Spleen (tissue), 11 donors: Measurements from ENCODE around the gene DUSP21. TPM values are rescaled to one million over a fixed set of nuclear protein-coding genes. Genes with fewer than 3 reads are reported as not detected.
"Not testable (repeated sequence)": the region's sequence is repeated elsewhere in the genome, so short reads cannot be mapped to it uniquely, and the experiment has no call there.

Experiments used
- DNase-seq: peaks from one replicate; pipeline ENCODE4 v3.0.0-alpha.2; 2020
- H3K27ac ChIP-seq, 8 donors: fragments of 200-600 bp; sonication (generic) in 7 of 8; 1 replicate in 4 of 8; 2 replicates in 4 of 8; pipeline versions ENCODE4 v1.5.0 to v1.8.0; 2016 to 2021; ENCODE audit warnings: inconsistent platforms in 4 of 8, mild to moderate bottlenecking in 4 of 8, moderate library complexity in 1 of 8
- H3K27me3 ChIP-seq, 7 donors: fragments of 200-600 bp; sonication (generic) in 6 of 7; replicated peaks in 1 of 7; 1 replicate in 4 of 7; 2 replicates in 3 of 7; pipeline versions ENCODE4 v1.5.0 to v1.8.0; 2016 to 2021; ENCODE audit warnings: inconsistent platforms in 3 of 7, mild to moderate bottlenecking in 1 of 7
- H3K36me3 ChIP-seq, 6 donors: fragments of 200-600 bp; sonication (generic) in 5 of 6; 1 replicate in 4 of 6; 2 replicates in 2 of 6; pipeline versions ENCODE4 v1.5.0 to v1.8.0; 2016 to 2021; ENCODE audit warnings: inconsistent platforms in 2 of 6
- H3K4me1 ChIP-seq, 6 donors: fragments of 200-600 bp; sonication (generic) in 5 of 6; 1 replicate in 3 of 6; 2 replicates in 3 of 6; pipeline versions ENCODE4 v1.5.0 to v1.8.0; 2016 to 2021; ENCODE audit warnings: inconsistent platforms in 3 of 6
- H3K4me3 ChIP-seq, 8 donors: fragments of 200-600 bp; sonication (generic) in 7 of 8; 1 replicate in 4 of 8; 2 replicates in 4 of 8; pipeline versions ENCODE4 v1.5.0 to v1.8.0; 2016 to 2021; ENCODE audit warnings: inconsistent platforms in 4 of 8, mild to moderate bottlenecking in 4 of 8, moderate library complexity in 2 of 8
- H3K9me3 ChIP-seq, 8 donors: fragments of 200-600 bp; sonication (generic) in 7 of 8; 1 replicate in 4 of 8; 2 replicates in 4 of 8; pipeline versions ENCODE4 v1.5.0 to v1.8.0; 2016 to 2021; ENCODE audit warnings: inconsistent platforms in 4 of 8
- CTCF ChIP-seq, 11 experiments: fragments of 200-600 bp in 7 of 11; fragments of 450-650 bp in 4 of 11; sonication (generic) in 4 of 11; IDR thresholded peaks in 8 of 11; conservative IDR thresholded peaks in 3 of 11; 1 replicate in 7 of 11; 2 replicates in 4 of 11; pipeline versions ENCODE4 v1.4.0 to v1.8.0; 2016 to 2021; ENCODE audit warnings: antibody characterized with exemption in 11 of 11, inconsistent platforms in 4 of 11, mild to moderate bottlenecking in 1 of 11
- POLR2A ChIP-seq, 3 donors: fragments of 450-650 bp; IDR thresholded peaks; one replicate each; pipeline ENCODE4 v1.5.1; 2017; ENCODE audit warnings: antibody characterized with exemption in 3 of 3, mild to moderate bottlenecking in 1 of 3
- POLR2AphosphoS5 ChIP-seq, 3 donors: sonication (generic); formaldehyde crosslinking; IDR thresholded peaks; one replicate each; pipeline ENCODE4 v1.5.1; 2017; ENCODE audit warnings: antibody characterized with exemption in 3 of 3
- WGBS, 5 donors: extraction: QIAGEN DNeasy Blood & Tissue Kit in 3 of 5; methylation state at CpG; one replicate each; pipeline versions ENCODE4 v1.1.5 to v1.1.7; 2013 to 2018; 5-methylcytosine and 5-hydroxymethylcytosine counted together
- intact Hi-C: fragments of 100-400 bp; cut with DNase I; formaldehyde crosslinking; loops from one replicate; pipeline ENCODE4 v1.15.0; 2023; ENCODE audit warnings: low total_unique reads
- polyA plus RNA-seq, 3 donors: library from polyadenylated mRNA; stranded (reverse); fragments of 200-250 nt; gene quantifications; one replicate each; pipeline ENCODE4 v1.2.1, GENCODE V29; 2013
- total RNA-seq, 7 donors: library from RNA; depleted of rRNA in 3 of 7; stranded (reverse); fragments of >200 nt in 3 of 7; fragmentation: NEBNext Ultra II Directional in 4 of 7; extraction: Animal tissue kit (Norgen Biotek cat#: 25700) in 4 of 7; gene quantifications; one replicate each; pipeline versions ENCODE4 v1.1.0 to v1.2.1, GENCODE V29; 2016 to 2021
- donor health status: healthy with polysubstance abuse.
- donor health status: DM: no; HTN: no; CAD: no; lungs with moderate emphysema.
- donor health status: DM: no; HTN: no; CAD: no.
- donor health status: Bipolar disorder and iron deficiency.
- donor health status: healthy.
- donor health status: DM: no; HTN: no; CAD: no.
- donor health status: DM: yes; HTN: yes; CAD: no.

The DUSP21 gene
- total and polyA plus RNA-seq, 10 donors: not detected

- 83 to 100% (median 96%) methylated on average over 2 of the region's 2 CpGs for WGBS, 5 donors
- no peaks in the 10 kb centered on the region for H3K36me3 ChIP-seq
- no peaks in the 10 kb centered on the region for H3K27me3 ChIP-seq
- no peak for DNase-seq
- H3K4me3 ChIP-seq: no peak overlapping the region
- intact Hi-C loops: no loop called here
- no peaks in the 10 kb centered on the region for H3K9me3 ChIP-seq
- TF ChIP-seq POLR2A (IDR thresholded peaks at IDR 0.05): no peak
- no peak for TF ChIP-seq CTCF (IDR thresholded peaks at IDR 0.05 in 8 of 11, conservative IDR thresholded peaks at IDR 0.05 in 3 of 11)
- TF ChIP-seq POLR2AphosphoS5 (IDR thresholded peaks at IDR 0.05): no peak
- H3K27ac ChIP-seq: no peak overlapping the region
- H3K4me1 ChIP-seq: no peaks in the 10 kb centered on the region
These were observed 27.5 kb upstream of the DUSP21 start for GRCh38 chrX:44816367-44816766.

- DNase-seq: no peak
- TF ChIP-seq POLR2AphosphoS5 (IDR thresholded peaks at IDR 0.05): no peak
- TF ChIP-seq CTCF (IDR thresholded peaks at IDR 0.05 in 8 of 11, conservative IDR thresholded peaks at IDR 0.05 in 3 of 11): no peak
- TF ChIP-seq POLR2A (IDR thresholded peaks at IDR 0.05): no peak
- WGBS, 5 donors: 81 to 94% (median 94%) methylated on average over 6 to 7 of the region's 7 CpGs
These were observed 26.8 kb upstream of the DUSP21 start for GRCh38 chrX:44817029-44817428.

GRCh38 chrX:44822601-44823000 is 21.2 kb upstream of the DUSP21 start:
- Histone ChIP-seq H3K36me3 (no peaks in the 10 kb centered on the region), H3K27me3 (no peaks in the 10 kb centered on the region), H3K9me3 (peaks cover 0 to 10% (median 0%) of the 10 kb centered on the region in 8 donors), H3K27ac (no peak overlapping the region), H3K4me1 (no peaks in the 10 kb centered on the region), H3K4me3 (no peak overlapping the region)
- intact Hi-C loops: no loop called here
- no peak for DNase-seq
- TF ChIP-seq POLR2A (IDR thresholded peaks at IDR 0.05): no peak
- TF ChIP-seq CTCF (IDR thresholded peaks at IDR 0.05 in 8 of 11, conservative IDR thresholded peaks at IDR 0.05 in 3 of 11): no peak
- no peak for TF ChIP-seq POLR2AphosphoS5 (IDR thresholded peaks at IDR 0.05)

More at GRCh38 chrX:44817029-44817428, 26.8 kb upstream of the DUSP21 start:
- Histone ChIP-seq H3K9me3 (peaks cover 0 to 5% (median 0%) of the 10 kb centered on the region in 8 donors), H3K4me1 (no peaks in the 10 kb centered on the region), H3K27me3 (no peaks in the 10 kb centered on the region), H3K27ac (no peak overlapping the region), H3K36me3 (no peaks in the 10 kb centered on the region), H3K4me3 (no peak overlapping the region)
- intact Hi-C loops: no loop called here

GRCh38 chrX:44823193-44823592 is 20.6 kb upstream of the DUSP21 start:
- 78 to 94% (median 91%) methylated on average over 2 of the region's 2 CpGs for WGBS, 5 donors
- intact Hi-C loops: not testable (repeated sequence)

GRCh38 chrX:44828008-44828605 is 15.7 kb upstream of the DUSP21 start:
- Histone ChIP-seq H3K4me1 (no peaks in the 10 kb centered on the region), H3K9me3 (no peaks in the 10 kb centered on the region), H3K27ac (no peak overlapping the region), H3K36me3 (no peaks in the 10 kb centered on the region), H3K4me3 (no peak overlapping the region), H3K27me3 (no peaks in the 10 kb centered on the region)
- no peak for DNase-seq
- 76 to 93% (median 87%) methylated on average over 4 of the region's 4 CpGs for WGBS, 5 donors
- TF ChIP-seq CTCF (IDR thresholded peaks at IDR 0.05 in 8 of 11, conservative IDR thresholded peaks at IDR 0.05 in 3 of 11) (no peak), POLR2A (IDR thresholded peaks at IDR 0.05) (no peak), POLR2AphosphoS5 (IDR thresholded peaks at IDR 0.05) (no peak)
- intact Hi-C loops: no loop called here

More at GRCh38 chrX:44823193-44823592, 20.6 kb upstream of the DUSP21 start:
- peaks cover 0 to 10% (median 0%) of the 10 kb centered on the region in 8 donors for H3K9me3 ChIP-seq
- not testable (repeated sequence) for H3K27me3 ChIP-seq, DNase-seq, H3K4me3 ChIP-seq, H3K4me1 ChIP-seq, H3K27ac ChIP-seq, H3K36me3 ChIP-seq
